Measurements from ENCODE around the gene CYBC1. TPM values are rescaled to one million over a fixed set of nuclear protein-coding genes. Genes with fewer than 3 reads are reported as not detected.
A peak's percentile ranks its signal among the peaks of the same experiment; 100 is the strongest.

Gene CYBC1
- polyA plus RNA-seq, 2 of the 4 experiments (the other 2 are of a cell fraction): 81.8 to 86.5 TPM

DNA sequence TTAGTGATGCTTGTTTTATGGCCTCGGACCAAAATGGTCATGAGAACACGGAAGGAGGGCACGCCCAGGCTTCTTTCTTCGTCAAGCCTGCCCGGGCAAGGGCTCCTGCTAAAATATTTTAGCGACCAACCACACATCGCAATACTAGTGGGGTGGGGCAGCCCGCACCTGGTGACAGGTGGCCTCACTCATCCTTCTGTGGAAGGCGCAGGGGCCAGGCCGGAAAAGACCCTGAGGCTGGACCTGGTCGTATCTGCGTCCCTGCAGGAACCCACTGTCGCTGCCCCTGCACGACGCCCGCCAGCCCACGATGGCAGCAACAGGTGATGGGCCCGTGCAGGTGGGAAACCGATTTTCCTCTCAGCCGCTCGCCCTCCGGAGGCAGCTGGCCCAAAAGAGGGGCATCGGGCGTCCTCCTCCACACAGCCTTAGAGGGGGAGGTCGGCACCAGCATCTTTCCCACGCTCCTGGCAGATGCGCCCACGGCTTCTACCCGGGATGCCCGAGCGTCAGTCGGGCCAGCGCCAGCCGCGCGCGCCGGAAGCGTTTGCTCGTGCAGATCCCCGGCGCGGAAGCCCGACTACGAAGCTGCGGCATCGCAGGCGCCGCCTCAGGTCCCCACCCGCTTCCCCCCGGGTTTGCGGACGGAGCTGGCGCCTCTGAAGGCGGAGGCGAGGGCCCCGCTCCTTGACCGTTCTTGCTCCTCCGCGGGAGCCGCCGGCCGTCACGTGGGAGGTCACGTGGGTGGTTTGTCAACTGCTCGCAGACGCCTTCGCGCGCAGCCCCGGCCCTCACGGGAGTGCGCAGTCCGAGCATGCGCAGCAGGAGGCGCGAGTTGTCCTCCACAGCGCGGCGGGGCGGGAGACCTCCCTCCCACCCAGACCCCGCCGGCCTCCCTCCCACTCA, 46.2 kb upstream of the CYBC1 start (continued):
- TF ChIP-seq FOSL2 (IDR thresholded peaks at IDR 0.05) (no peak), FOSL2 (CRISPR knock-in tag; IDR thresholded peaks at IDR 0.05) (no peak), POLR2A (IDR thresholded peaks at IDR 0.05; ENCODE audit: low read length) (peak; percentile 86), RNF2 (IDR thresholded peaks at IDR 0.05; ENCODE audit: borderline replicate concordance, low read depth) (peak; percentile 92; the same call in 1 of the 2 replicates)

DNA sequence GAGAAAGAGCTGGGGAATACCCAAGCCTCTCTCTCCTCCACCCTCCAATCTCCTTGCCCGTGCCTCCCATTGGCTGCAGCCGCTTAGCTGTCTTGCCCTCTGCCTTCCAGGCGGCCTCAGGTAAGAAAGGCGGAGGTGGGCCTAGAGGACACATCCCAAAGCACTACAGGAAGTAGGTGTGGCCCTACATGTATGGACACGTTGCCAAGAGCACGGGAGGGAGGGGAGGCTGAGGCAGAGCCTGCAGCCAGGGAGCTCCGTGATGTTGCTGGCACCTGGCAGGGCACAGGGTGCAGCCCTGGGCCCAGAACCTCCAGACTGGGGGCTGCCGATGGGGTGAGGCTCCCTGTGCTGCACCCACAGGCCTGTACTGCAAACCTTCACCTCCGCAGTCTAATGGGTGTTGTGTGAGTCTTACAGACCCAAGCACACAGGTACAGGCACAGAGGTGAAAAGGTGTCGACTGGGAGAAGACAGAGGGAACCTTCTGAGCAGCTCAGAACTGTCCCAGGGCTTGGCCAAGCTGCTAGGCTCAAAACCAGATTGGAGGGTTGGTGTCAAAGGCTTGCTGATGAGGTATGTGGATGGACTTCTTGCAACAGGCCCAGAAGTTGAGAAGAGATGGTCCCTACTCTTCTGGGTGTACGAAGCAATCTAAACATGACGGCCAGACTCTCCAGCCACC, 45.4 kb upstream of the CYBC1 start:
- Histone ChIP-seq H3K27ac (peak overlapping the region in 1 of 2 experiments; percentile 65; a peak in 1 of 6 replicates), H3K4me1 (peaks cover 33% of the 10 kb centered on the region), H3K4me2 (peak overlapping the region; percentile 95; the same call in 2 of the 3 replicates), H3K9me3 (no peaks in the 10 kb centered on the region), H3K4me3 (no peak overlapping the region)
- FAIRE-seq (no peak), ATAC-seq (no peak), DNase-seq (ENCODE audit: low read depth in 1 of 2, low spot score in 1 of 2) (no peak)
- ChIA-PET CTCF (interaction anchor here (0.7 to 5.0 kb wide), 11 partner anchors 8 to 189 kb away, joined by 3 to 31 read pairs (median 5); no protein-coding TSS in a partner anchor), POLR2A (no interaction called here)
- WGBS (ENCODE audit: missing lambda C conversion rate): 83% methylated on average over 11 of the region's 12 CpGs
- no peak for TF ChIP-seq ZSCAN20 (CRISPR knock-in tag; IDR thresholded peaks at IDR 0.05)
- TF ChIP-seq, protein P1, sequence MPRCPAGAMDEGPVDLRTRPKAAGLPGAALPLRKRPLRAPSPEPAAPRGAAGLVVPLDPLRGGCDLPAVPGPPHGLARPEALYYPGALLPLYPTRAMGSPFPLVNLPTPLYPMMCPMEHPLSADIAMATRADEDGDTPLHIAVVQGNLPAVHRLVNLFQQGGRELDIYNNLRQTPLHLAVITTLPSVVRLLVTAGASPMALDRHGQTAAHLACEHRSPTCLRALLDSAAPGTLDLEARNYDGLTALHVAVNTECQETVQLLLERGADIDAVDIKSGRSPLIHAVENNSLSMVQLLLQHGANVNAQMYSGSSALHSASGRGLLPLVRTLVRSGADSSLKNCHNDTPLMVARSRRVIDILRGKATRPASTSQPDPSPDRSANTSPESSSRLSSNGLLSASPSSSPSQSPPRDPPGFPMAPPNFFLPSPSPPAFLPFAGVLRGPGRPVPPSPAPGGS (IDR thresholded peaks at IDR 0.05): 0 out of 3 replicates have a peak, but pooled peaks have one; percentile 11

DNA sequence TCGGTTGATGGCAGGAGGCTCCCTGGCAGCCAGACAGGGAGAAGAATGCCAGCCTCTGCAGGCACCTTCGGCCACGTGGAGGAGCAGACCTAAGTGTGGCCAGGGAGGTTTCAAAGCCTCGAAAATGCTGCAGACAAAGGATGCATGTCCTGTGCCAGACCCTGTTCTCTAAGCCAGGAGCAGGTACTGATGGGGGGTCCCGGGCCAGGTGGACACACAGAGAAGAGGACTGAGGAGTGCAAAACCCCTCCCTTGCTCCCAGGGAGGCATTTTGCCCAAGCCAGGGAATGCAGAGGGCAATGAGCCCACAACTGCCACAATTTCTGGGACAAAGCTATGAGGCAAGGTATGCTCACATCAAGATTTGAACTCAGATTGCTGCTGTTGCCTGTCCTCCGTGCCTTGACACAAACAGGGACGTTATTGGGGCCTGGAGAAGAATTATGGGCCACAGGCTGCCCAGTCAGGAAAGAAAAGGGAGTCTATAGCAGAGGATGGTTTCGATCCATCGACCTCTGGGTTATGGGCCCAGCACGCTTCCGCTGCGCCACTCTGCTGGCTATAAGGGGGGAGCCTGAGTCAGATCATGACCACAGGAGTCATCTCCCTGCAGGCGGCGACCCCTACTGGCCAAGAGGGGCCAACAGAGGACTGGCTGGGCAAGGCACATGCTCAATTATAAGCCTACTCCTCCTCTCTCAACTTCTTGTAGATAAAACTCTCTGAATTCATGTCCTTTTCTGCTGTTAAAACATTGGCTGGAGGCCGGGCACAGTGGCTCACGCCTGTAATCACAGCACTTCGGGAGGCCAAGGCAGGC, 43.9 kb upstream of the CYBC1 start:
- FAIRE-seq (peak; percentile 100), DNase-seq (ENCODE audit: low read depth in 1 of 2, low spot score in 1 of 2) (peak; percentile 98 to 100), ATAC-seq (peak; percentile 81 to 91)
- peak overlapping the region in 1 of 2 experiments; percentile 72; a peak in 3 of 6 replicates for H3K27ac ChIP-seq
- WGBS (ENCODE audit: missing lambda C conversion rate): 1% methylated on average over 17 of the region's 17 CpGs
- no peaks in the 10 kb centered on the region for H3K9me3 ChIP-seq
- ChIA-PET POLR2A (interaction anchor here (0.7 to 0.9 kb wide), 2 partner anchors 10 to 25 kb away, joined by 4 to 7 read pairs; partner anchors contain the start of gene FOXK2), CTCF (interaction anchor here (0.6 to 5.0 kb wide), 27 partner anchors 10 to 174 kb away, joined by 3 to 31 read pairs (median 4); no protein-coding TSS in a partner anchor)
- peaks cover 33% of the 10 kb centered on the region for H3K4me1 ChIP-seq
- H3K4me3 ChIP-seq: peak overlapping the region; percentile 26; the same call in 1 of the 3 replicates
- H3K4me2 ChIP-seq: peak overlapping the region; percentile 47
- TF ChIP-seq CHD2 (IDR thresholded peaks at IDR 0.05; ENCODE audit: low read length, partially characterized antibody) (no peak), MAFK (IDR thresholded peaks at IDR 0.05; ENCODE audit: partially characterized antibody) (no peak), EHF (CRISPR knock-in tag; IDR thresholded peaks at IDR 0.05) (no peak), ZNF302 (CRISPR knock-in tag; IDR thresholded peaks at IDR 0.05) (no peak), MAZ (IDR thresholded peaks at IDR 0.05; ENCODE audit: borderline replicate concordance, low read depth, low read length) (no peak; the same call in 1 of the 2 replicates), HEYL (CRISPR knock-in tag; IDR thresholded peaks at IDR 0.05) (no peak), PHF8 (IDR thresholded peaks at IDR 0.05; ENCODE audit: borderline replicate concordance, low read depth) (no peak), RAD21 (conservative IDR thresholded peaks at IDR 0.05 in 1 of 2, IDR thresholded peaks at IDR 0.05 in 1 of 2) (peak in 1 of 2 experiments; percentile 40; a peak in 4 of 5 replicates), SREBF2 (IDR thresholded peaks at IDR 0.05) (peak; percentile 99), EHMT2 (IDR thresholded peaks at IDR 0.05; ENCODE audit: low read depth) (no peak), RARB (CRISPR knock-in tag; IDR thresholded peaks at IDR 0.05) (peak; percentile 75; the same call in 1 of the 2 replicates), MYC (IDR thresholded peaks at IDR 0.05; ENCODE audit: borderline replicate concordance, low read length) (peak; percentile 92), POLR2A (IDR thresholded peaks at IDR 0.05; ENCODE audit: low read length) (no peak), RFX5 (IDR thresholded peaks at IDR 0.05) (no peak; the same call in 1 of the 2 replicates), KDM5A (IDR thresholded peaks at IDR 0.05) (no peak)
- TF ChIP-seq, protein P2, sequence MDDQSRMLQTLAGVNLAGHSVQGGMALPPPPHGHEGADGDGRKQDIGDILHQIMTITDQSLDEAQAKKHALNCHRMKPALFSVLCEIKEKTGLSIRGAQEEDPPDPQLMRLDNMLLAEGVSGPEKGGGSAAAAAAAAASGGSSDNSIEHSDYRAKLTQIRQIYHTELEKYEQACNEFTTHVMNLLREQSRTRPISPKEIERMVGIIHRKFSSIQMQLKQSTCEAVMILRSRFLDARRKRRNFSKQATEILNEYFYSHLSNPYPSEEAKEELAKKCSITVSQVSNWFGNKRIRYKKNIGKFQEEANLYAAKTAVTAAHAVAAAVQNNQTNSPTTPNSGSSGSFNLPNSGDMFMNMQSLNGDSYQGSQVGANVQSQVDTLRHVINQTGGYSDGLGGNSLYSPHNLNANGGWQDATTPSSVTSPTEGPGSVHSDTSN (IDR thresholded peaks at IDR 0.05): 0 out of 2 replicates have a peak, but pooled peaks have one; percentile 47
- TF ChIP-seq, protein P3, sequence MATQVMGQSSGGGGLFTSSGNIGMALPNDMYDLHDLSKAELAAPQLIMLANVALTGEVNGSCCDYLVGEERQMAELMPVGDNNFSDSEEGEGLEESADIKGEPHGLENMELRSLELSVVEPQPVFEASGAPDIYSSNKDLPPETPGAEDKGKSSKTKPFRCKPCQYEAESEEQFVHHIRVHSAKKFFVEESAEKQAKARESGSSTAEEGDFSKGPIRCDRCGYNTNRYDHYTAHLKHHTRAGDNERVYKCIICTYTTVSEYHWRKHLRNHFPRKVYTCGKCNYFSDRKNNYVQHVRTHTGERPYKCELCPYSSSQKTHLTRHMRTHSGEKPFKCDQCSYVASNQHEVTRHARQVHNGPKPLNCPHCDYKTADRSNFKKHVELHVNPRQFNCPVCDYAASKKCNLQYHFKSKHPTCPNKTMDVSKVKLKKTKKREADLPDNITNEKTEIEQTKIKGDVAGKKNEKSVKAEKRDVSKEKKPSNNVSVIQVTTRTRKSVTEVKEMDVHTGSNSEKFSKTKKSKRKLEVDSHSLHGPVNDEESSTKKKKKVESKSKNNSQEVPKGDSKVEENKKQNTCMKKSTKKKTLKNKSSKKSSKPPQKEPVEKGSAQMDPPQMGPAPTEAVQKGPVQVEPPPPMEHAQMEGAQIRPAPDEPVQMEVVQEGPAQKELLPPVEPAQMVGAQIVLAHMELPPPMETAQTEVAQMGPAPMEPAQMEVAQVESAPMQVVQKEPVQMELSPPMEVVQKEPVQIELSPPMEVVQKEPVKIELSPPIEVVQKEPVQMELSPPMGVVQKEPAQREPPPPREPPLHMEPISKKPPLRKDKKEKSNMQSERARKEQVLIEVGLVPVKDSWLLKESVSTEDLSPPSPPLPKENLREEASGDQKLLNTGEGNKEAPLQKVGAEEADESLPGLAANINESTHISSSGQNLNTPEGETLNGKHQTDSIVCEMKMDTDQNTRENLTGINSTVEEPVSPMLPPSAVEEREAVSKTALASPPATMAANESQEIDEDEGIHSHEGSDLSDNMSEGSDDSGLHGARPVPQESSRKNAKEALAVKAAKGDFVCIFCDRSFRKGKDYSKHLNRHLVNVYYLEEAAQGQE (IDR thresholded peaks at IDR 0.05): no peak
- TF ChIP-seq, protein P4, sequence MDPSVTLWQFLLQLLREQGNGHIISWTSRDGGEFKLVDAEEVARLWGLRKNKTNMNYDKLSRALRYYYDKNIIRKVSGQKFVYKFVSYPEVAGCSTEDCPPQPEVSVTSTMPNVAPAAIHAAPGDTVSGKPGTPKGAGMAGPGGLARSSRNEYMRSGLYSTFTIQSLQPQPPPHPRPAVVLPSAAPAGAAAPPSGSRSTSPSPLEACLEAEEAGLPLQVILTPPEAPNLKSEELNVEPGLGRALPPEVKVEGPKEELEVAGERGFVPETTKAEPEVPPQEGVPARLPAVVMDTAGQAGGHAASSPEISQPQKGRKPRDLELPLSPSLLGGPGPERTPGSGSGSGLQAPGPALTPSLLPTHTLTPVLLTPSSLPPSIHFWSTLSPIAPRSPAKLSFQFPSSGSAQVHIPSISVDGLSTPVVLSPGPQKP (IDR thresholded peaks at IDR 0.05; ENCODE audit: low read depth, low read length): no peak
